Nephron progenitor cell (in vitro differentiated cells): ENCODE results near the gene HSF5.

ENCODE experiments used
- DNase-seq: peaks from one replicate; pipeline ENCODE4 v3.0.0; 2021
- H3K27ac Mint-ChIP-seq: 2 replicates; pipeline ENCODE4 v1.8.0; 2021; ENCODE audit warnings: mild to moderate bottlenecking, moderate library complexity, mixed read lengths
- H3K27me3 Mint-ChIP-seq: 2 replicates; pipeline ENCODE4 v1.8.0; 2021; ENCODE audit warnings: mild to moderate bottlenecking, low read depth, mixed read lengths; ENCODE audit not compliant: poor library complexity
- H3K36me3 Mint-ChIP-seq: 2 replicates; pipeline ENCODE4 v1.8.0; 2021; ENCODE audit warnings: low read depth, mixed read lengths
- H3K4me1 Mint-ChIP-seq: 2 replicates; pipeline ENCODE4 v1.8.0; 2021; ENCODE audit warnings: mixed read lengths
- H3K4me3 Mint-ChIP-seq: 2 replicates; pipeline ENCODE4 v1.8.0; 2021; ENCODE audit warnings: mild to moderate bottlenecking, moderate library complexity, mixed read lengths
- H3K9me3 Mint-ChIP-seq: 2 replicates; pipeline ENCODE4 v1.8.0; 2021; ENCODE audit warnings: mild to moderate bottlenecking, moderate library complexity, mixed read lengths
- TF ChIP-seq, protein P1 (sequence below): fragments of 200-600 bp; sonication (generic); IDR thresholded peaks from 2 replicates; pipeline ENCODE4 v1.5.0; 2021; ENCODE audit warnings: antibody characterized with exemption

Gene HSF5

DNA sequence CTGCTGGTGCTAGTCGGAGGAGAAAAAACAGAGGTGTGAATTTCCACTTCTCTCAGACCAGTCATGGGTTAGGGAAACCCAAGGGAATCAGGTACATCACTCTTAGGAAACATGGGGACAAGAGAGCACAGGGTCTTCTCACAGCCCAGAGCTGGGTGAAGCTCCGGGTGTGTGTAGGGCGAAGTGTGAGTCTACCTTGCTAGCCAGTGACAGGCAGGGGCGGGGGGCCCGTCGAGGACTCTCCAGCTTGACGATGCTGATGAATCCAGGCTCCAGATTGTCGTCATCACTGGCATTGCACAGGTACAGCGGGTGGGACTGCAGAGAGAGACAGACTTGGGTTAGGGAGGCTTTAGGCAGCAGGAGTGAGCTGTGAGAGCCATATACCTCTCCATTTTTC, 117.5 kb downstream of the HSF5 start:
- Mint-ChIP-seq H3K36me3 (no peaks in the 10 kb centered on the region), H3K27ac (peak overlapping the region; percentile 25), H3K27me3 (peaks cover 4% of the 10 kb centered on the region), H3K9me3 (no peaks in the 10 kb centered on the region), H3K4me3 (no peak overlapping the region), H3K4me1 (peaks cover 22% of the 10 kb centered on the region)
- DNase-seq, result no peak
- TF ChIP-seq, protein P1, sequence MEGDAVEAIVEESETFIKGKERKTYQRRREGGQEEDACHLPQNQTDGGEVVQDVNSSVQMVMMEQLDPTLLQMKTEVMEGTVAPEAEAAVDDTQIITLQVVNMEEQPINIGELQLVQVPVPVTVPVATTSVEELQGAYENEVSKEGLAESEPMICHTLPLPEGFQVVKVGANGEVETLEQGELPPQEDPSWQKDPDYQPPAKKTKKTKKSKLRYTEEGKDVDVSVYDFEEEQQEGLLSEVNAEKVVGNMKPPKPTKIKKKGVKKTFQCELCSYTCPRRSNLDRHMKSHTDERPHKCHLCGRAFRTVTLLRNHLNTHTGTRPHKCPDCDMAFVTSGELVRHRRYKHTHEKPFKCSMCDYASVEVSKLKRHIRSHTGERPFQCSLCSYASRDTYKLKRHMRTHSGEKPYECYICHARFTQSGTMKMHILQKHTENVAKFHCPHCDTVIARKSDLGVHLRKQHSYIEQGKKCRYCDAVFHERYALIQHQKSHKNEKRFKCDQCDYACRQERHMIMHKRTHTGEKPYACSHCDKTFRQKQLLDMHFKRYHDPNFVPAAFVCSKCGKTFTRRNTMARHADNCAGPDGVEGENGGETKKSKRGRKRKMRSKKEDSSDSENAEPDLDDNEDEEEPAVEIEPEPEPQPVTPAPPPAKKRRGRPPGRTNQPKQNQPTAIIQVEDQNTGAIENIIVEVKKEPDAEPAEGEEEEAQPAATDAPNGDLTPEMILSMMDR, result no peak

DNA sequence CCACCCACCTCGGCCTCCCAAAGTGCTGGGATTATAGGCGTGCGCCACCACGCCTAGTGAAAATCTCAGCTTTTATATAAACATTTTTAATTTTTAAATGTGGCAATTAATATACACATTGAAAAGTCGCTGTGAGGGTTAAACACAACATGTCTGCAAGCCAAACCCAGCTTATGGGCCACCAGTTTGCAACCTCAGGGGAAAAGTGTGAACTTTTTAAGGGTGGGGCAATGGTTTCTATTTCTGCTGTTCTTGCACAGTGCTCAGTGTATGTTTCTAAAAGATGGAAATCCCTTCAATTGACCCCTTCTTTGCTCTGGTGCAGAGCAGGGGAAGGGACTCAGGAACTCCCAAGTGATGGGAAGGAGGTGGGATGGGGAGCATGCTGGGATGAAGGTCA, 117.9 kb downstream of the HSF5 start:
- Mint-ChIP-seq H3K4me1 (peaks cover 23% of the 10 kb centered on the region), H3K27me3 (peaks cover 4% of the 10 kb centered on the region), H3K4me3 (no peak overlapping the region), H3K27ac (peak overlapping the region; percentile 25), H3K36me3 (no peaks in the 10 kb centered on the region), H3K9me3 (no peaks in the 10 kb centered on the region)
- TF ChIP-seq, protein P1, result no peak
- DNase-seq, result no peak
